Endothelial cell (in vitro differentiated cells): ENCODE data around the gene TRPM2. TPM values are rescaled to one million over a fixed set of nuclear protein-coding genes. Genes with fewer than 3 reads are reported as not detected.
A peak's percentile ranks its signal among the peaks of the same experiment; 100 is the strongest.

Experiments used
- DNase-seq: peaks from one replicate; pipeline ENCODE4 v3.0.0; 2021; ENCODE audit warnings: low spot score
- H3K27ac Mint-ChIP-seq: one replicate; pipeline ENCODE4 v1.8.0; 2021; ENCODE audit warnings: mixed read lengths, inconsistent platforms; ENCODE audit not compliant: unreplicated experiment
- H3K27me3 Mint-ChIP-seq: one replicate; pipeline ENCODE4 v1.8.0; 2021; ENCODE audit warnings: mild to moderate bottlenecking, moderate library complexity, mixed read lengths, inconsistent platforms; ENCODE audit not compliant: unreplicated experiment
- H3K36me3 Mint-ChIP-seq: one replicate; pipeline ENCODE4 v1.8.0; 2021; ENCODE audit warnings: mild to moderate bottlenecking, low read depth, mixed read lengths, inconsistent platforms; ENCODE audit not compliant: unreplicated experiment
- H3K4me1 Mint-ChIP-seq: one replicate; pipeline ENCODE4 v1.8.0; 2021; ENCODE audit warnings: mild to moderate bottlenecking, mixed read lengths, inconsistent platforms; ENCODE audit not compliant: unreplicated experiment
- H3K4me3 Mint-ChIP-seq: one replicate; pipeline ENCODE4 v1.8.0; 2021; ENCODE audit warnings: mild to moderate bottlenecking, mixed read lengths, inconsistent platforms; ENCODE audit not compliant: unreplicated experiment
- H3K9me3 Mint-ChIP-seq: one replicate; pipeline ENCODE4 v1.8.0; 2021; ENCODE audit warnings: mixed read lengths, inconsistent platforms; ENCODE audit not compliant: unreplicated experiment
- CTCF ChIP-seq: fragments of 200-600 bp; sonication (generic); IDR thresholded peaks from one replicate; pipeline ENCODE4 v1.5.0; 2021; ENCODE audit warnings: antibody characterized with exemption; ENCODE audit not compliant: unreplicated experiment
- total RNA-seq: library from RNA; stranded (reverse); fragmentation: NEBNext Ultra II Directional; extraction: Animal tissue kit (Norgen Biotek cat#: 25700); gene quantifications from one replicate; pipeline ENCODE4 v1.2.1, GENCODE V29; 2021; ENCODE audit not compliant: unreplicated experiment

TRPM2 gene
- total RNA-seq, 1 donor from 2014 or later: 0.15 TPM

DNA sequence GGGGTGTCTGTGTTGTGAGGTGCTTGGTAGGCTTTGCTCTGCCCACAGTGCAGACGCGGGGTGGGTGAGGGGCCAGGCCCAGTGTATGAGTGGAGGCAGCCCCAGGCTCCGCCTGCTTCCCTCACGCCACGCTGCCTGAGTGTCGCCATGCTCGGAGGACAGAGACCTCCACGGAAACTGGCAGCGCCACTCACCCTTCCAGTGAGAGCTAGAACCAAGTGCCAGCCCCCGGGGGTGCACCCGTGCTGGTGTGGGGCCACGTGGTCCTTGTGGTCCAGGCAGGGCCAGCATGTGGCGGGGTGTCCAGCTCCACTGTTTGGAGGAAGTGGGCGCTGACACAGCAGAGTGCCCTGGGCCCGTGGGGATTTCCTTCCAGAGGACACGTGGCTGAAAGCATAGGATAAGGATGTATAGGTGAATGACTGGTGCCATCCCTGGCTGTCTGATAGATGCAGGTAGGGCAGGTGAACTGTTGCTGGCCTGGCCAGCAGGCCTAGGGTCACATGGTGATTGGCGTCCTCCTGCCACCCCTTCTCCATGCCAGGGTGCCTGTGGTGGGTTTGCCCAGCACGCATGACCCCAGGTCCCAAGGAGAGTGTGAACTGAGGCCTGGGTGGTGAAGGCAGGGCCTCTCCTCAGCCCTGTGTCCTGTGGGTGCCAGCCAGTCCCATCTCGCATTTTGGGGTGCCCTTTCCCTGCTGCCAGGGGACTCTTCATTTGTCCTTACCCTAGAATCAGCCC, 105.7 kb downstream of the TRPM2 start:
- Mint-ChIP-seq H3K27me3 (peaks cover 4% of the 10 kb centered on the region), H3K27ac (no peak overlapping the region), H3K36me3 (peaks cover 4% of the 10 kb centered on the region), H3K4me1 (peaks cover 5% of the 10 kb centered on the region), H3K4me3 (no peak overlapping the region), H3K9me3 (no peaks in the 10 kb centered on the region)
- no peak for TF ChIP-seq CTCF
- DNase-seq: no peak

DNA sequence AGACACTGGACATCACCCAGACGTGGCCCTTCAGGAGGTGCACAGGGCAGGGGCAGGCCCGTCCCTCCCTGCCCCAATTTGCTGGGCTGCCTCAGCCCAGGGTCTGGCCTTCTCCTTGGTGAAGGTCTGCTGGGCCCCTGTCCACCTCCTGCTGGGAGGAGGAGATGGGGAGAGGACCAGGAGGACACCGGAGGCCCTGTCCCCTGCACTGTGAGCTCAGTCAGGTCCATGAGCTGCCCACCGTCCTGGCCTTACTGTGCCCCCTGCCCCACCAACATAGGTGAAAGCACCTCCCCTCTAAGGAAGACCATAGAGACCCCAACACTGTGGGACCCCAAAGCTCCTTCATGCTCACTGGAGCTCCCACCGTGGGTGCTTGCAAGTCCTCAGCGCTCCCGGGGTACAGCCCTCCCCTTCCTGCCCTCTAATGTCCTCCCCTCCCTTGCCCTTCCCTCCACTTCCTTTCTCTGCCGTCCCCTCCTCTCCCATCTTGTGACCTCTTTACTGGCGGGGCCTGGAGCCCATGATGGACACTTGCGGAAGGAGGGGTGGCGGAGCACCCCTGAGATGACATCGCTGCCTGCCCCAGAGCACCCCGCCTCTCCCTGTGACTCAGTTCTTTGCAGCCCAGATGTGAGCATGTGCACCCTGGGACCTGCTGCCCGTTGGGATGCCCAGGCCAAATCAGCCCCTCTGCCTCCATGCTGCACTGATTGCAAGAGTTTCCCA, 106.5 kb downstream of the TRPM2 start:
- Mint-ChIP-seq H3K4me1 (peaks cover 5% of the 10 kb centered on the region), H3K27me3 (peaks cover 4% of the 10 kb centered on the region), H3K9me3 (no peaks in the 10 kb centered on the region)

GRCh38 chr21:44460441-44460755, 107.0 kb downstream of the TRPM2 start:
- H3K27me3 Mint-ChIP-seq: peaks cover 4% of the 10 kb centered on the region
- peaks cover 5% of the 10 kb centered on the region for H3K4me1 Mint-ChIP-seq
- DNase-seq: no peak
- H3K9me3 Mint-ChIP-seq: no peaks in the 10 kb centered on the region
- H3K27ac Mint-ChIP-seq: no peak overlapping the region
- TF ChIP-seq CTCF: no peak
- no peak overlapping the region for H3K4me3 Mint-ChIP-seq
- no peaks in the 10 kb centered on the region for H3K36me3 Mint-ChIP-seq

More for the DNA sequence above, 106.5 kb downstream of the TRPM2 start:
- no peak for TF ChIP-seq CTCF
- H3K36me3 Mint-ChIP-seq: no peaks in the 10 kb centered on the region
- H3K4me3 Mint-ChIP-seq: no peak overlapping the region
- DNase-seq: no peak
- no peak overlapping the region for H3K27ac Mint-ChIP-seq

GRCh38 chr21:44461005-44461404, 107.6 kb downstream of the TRPM2 start:
- Mint-ChIP-seq H3K27me3 (peaks cover 4% of the 10 kb centered on the region), H3K36me3 (peaks cover 4% of the 10 kb centered on the region), H3K9me3 (no peaks in the 10 kb centered on the region), H3K4me1 (peaks cover 5% of the 10 kb centered on the region), H3K4me3 (no peak overlapping the region), H3K27ac (no peak overlapping the region)
- DNase-seq: no peak
- no peak for TF ChIP-seq CTCF

- Mint-ChIP-seq H3K4me3 (no peak overlapping the region), H3K9me3 (no peaks in the 10 kb centered on the region), H3K36me3 (peaks cover 6% of the 10 kb centered on the region), H3K4me1 (peaks cover 5% of the 10 kb centered on the region), H3K27me3 (peaks cover 4% of the 10 kb centered on the region), H3K27ac (no peak overlapping the region)
- DNase-seq: peak; percentile 29
- peak; percentile 19 for TF ChIP-seq CTCF
Measured at GRCh38 chr21:44461464-44462001, 108.1 kb downstream of the TRPM2 start.
